Liver (tissue), 9 donors: ENCODE measurements around the gene TK1. TPM values are rescaled to one million over a fixed set of nuclear protein-coding genes. Genes with fewer than 3 reads are reported as not detected.

ENCODE experiments used
- DNase-seq: peaks from one replicate; pipeline ENCODE4 v3.0.0-alpha.2; 2017; ENCODE audit warnings: low spot score
- H3K27ac ChIP-seq, 2 donors: one replicate each; pipeline ENCODE4 v1.7.0; 2013; ENCODE audit warnings: inconsistent platforms in 2 of 2, low read length in 2 of 2, control low read depth in 1 of 2, low read depth in 1 of 2, mild to moderate bottlenecking in 1 of 2
- H3K27me3 ChIP-seq, 4 donors: one replicate each; pipeline versions ENCODE4 v1.6.1 to v1.7.0; 2013; ENCODE audit warnings: low read length in 3 of 4, inconsistent platforms in 1 of 4, mild to moderate bottlenecking in 1 of 4, moderate library complexity in 1 of 4; ENCODE audit not compliant: control insufficient read depth in 4 of 4, insufficient read depth in 4 of 4
- H3K36me3 ChIP-seq, 4 donors: one replicate each; pipeline versions ENCODE4 v1.6.1 to v1.7.0; 2013; ENCODE audit warnings: low read length in 3 of 4, mild to moderate bottlenecking in 3 of 4, low read depth in 1 of 4, moderate library complexity in 1 of 4; ENCODE audit not compliant: control insufficient read depth in 4 of 4, insufficient read depth in 3 of 4
- H3K4me1 ChIP-seq, 4 donors: one replicate each; pipeline versions ENCODE4 v1.6.1 to v1.7.0; 2013; ENCODE audit warnings: low read length in 3 of 4, mild to moderate bottlenecking in 3 of 4, moderate library complexity in 1 of 4; ENCODE audit not compliant: control insufficient read depth in 4 of 4, insufficient read depth in 4 of 4
- H3K4me3 ChIP-seq, 3 donors: one replicate each; pipeline versions ENCODE4 v1.6.1 to v1.7.0; 2013; ENCODE audit warnings: low read length in 3 of 3, control low read depth in 1 of 3, low read depth in 1 of 3, mild to moderate bottlenecking in 1 of 3
- H3K9ac ChIP-seq, 2 donors: one replicate each; pipeline ENCODE4 v1.7.0; 2013; ENCODE audit warnings: low read length in 2 of 2, mild to moderate bottlenecking in 2 of 2, moderate library complexity in 2 of 2, control low read depth in 1 of 2, low read depth in 1 of 2
- H3K9me3 ChIP-seq, 4 donors: one replicate each; pipeline versions ENCODE4 v1.6.1 to v1.7.0; 2013; ENCODE audit warnings: low read length in 3 of 4; ENCODE audit not compliant: control insufficient read depth in 4 of 4
- ATF3 ChIP-seq: IDR thresholded peaks from 2 replicates; pipeline ENCODE4 v1.6.1; 2016; ENCODE audit warnings: antibody characterized with exemption
- CTCF ChIP-seq: fragments of 150-350 bp; IDR thresholded peaks from 2 replicates; pipeline ENCODE4 v1.5.1; 2017; ENCODE audit warnings: improper control_type of control experiment, low read depth, low read length; ENCODE audit not compliant: missing input control
- EGR1 ChIP-seq, 2 donors: IDR thresholded peaks; 2 replicates each; pipeline ENCODE4 v1.6.1; 2016 to 2018; ENCODE audit warnings: antibody characterized with exemption in 2 of 2, low read depth in 2 of 2
- FOXA1 ChIP-seq: IDR thresholded peaks from 2 replicates; pipeline ENCODE4 v1.6.1; 2016; ENCODE audit warnings: antibody characterized with exemption
- FOXA2 ChIP-seq: IDR thresholded peaks from 2 replicates; pipeline ENCODE4 v1.6.1; 2016; ENCODE audit warnings: antibody characterized with exemption
- GABPA ChIP-seq, 2 donors: IDR thresholded peaks in 1 of 2; conservative IDR thresholded peaks in 1 of 2; 2 replicates each; pipeline ENCODE4 v1.6.1; 2016; ENCODE audit warnings: antibody characterized with exemption in 2 of 2, mild to moderate bottlenecking in 1 of 2, moderate library complexity in 1 of 2
- HNF4A ChIP-seq, 2 donors: conservative IDR thresholded peaks; 2 replicates each; pipeline ENCODE4 v1.6.1; 2016; ENCODE audit warnings: antibody characterized with exemption in 2 of 2, mild to moderate bottlenecking in 2 of 2
- HNF4G ChIP-seq: IDR thresholded peaks from 2 replicates; pipeline ENCODE4 v1.6.1; 2016; ENCODE audit warnings: antibody characterized with exemption
- JUND ChIP-seq, 2 donors: IDR thresholded peaks; 2 replicates each; pipeline ENCODE4 v1.6.1; 2016; ENCODE audit warnings: antibody characterized with exemption in 2 of 2
- NR2F2 ChIP-seq: IDR thresholded peaks from 2 replicates; pipeline ENCODE4 v1.6.1; 2016; ENCODE audit warnings: antibody characterized with exemption
- RAD21 ChIP-seq, 2 donors: IDR thresholded peaks; 2 replicates each; pipeline ENCODE4 v1.6.1; 2016; ENCODE audit warnings: antibody characterized with exemption in 2 of 2, mild to moderate bottlenecking in 2 of 2
- RXRA ChIP-seq, 2 donors: IDR thresholded peaks; 2 replicates each; pipeline ENCODE4 v1.6.1; 2017 to 2018; ENCODE audit warnings: antibody characterized with exemption in 2 of 2, mild to moderate bottlenecking in 1 of 2
- SP1 ChIP-seq: IDR thresholded peaks from 2 replicates; pipeline ENCODE4 v1.6.1; 2018; ENCODE audit warnings: antibody characterized with exemption, mild to moderate bottlenecking
- TAF1 ChIP-seq: conservative IDR thresholded peaks from 2 replicates; pipeline ENCODE4 v1.6.1; 2016; ENCODE audit warnings: antibody characterized with exemption, mild to moderate bottlenecking
- ZBTB33 ChIP-seq: IDR thresholded peaks from 2 replicates; pipeline ENCODE4 v1.6.1; 2016; ENCODE audit warnings: antibody characterized with exemption
- WGBS: extraction: QIAGEN DNeasy Blood & Tissue Kit; methylation state at CpG from one replicate; pipeline ENCODE4 v1.1.7; 2013; 5-methylcytosine and 5-hydroxymethylcytosine counted together
- polyA plus RNA-seq, 2 donors: library from polyadenylated mRNA; stranded (reverse) in 1 of 2; unstranded in 1 of 2; fragments of 200-250 nt in 1 of 2; fragments of >200 nt in 1 of 2; fragmentation: Nextera tagmentation in 1 of 2; extraction: Ambion mirVana in 1 of 2; gene quantifications; one replicate each; pipeline versions ENCODE4 v1.2.1 to v1.2.3, GENCODE V29; 2013 to 2015
- total RNA-seq, 2 donors: library from RNA; depleted of rRNA; stranded (reverse); fragments of >200 nt; gene quantifications; one replicate each; pipeline ENCODE4 v1.2.3, GENCODE V29; 2014
- TF ChIP-seq, protein P1 (sequence below): IDR thresholded peaks from 2 replicates; pipeline ENCODE4 v1.6.1; 2016; ENCODE audit warnings: antibody characterized with exemption, mild to moderate bottlenecking
- TF ChIP-seq, protein P2 (sequence below): IDR thresholded peaks from 2 replicates; pipeline ENCODE4 v1.6.1; 2016; ENCODE audit warnings: antibody characterized with exemption
- donor health status: healthy.
- donor health status: healthy.
- donor health status: healthy.
- donor health status: healthy.
- donor health status: healthy.

The TK1 gene
- total and polyA plus RNA-seq, 4 donors = 0.84 to 97.6 (median 10.1) TPM

GRCh38 chr17:78154903-78155811, 31.7 kb downstream of the TK1 start:
- no peaks in the 10 kb centered on the region for H3K9me3 ChIP-seq
- peaks cover 3 to 7% (median 6%) of the 10 kb centered on the region in 4 donors for H3K4me1 ChIP-seq
- no peaks in the 10 kb centered on the region for H3K36me3 ChIP-seq
- H3K27me3 ChIP-seq = no peaks in the 10 kb centered on the region
- H3K4me3 ChIP-seq = no peak overlapping the region
- DNase-seq = no peak
- no peak overlapping the region for H3K9ac ChIP-seq
- WGBS = 78% methylated on average over 11 of the region's 11 CpGs
- TF ChIP-seq GABPA (IDR thresholded peaks at IDR 0.05 in 1 of 2, conservative IDR thresholded peaks at IDR 0.05 in 1 of 2) (no peak), RAD21 (IDR thresholded peaks at IDR 0.05) (no peak), TAF1 (no peak), HNF4G (no peak), NR2F2 (no peak), SP1 (no peak), CTCF (no peak), ZBTB33 (no peak), RXRA (IDR thresholded peaks at IDR 0.05) (no peak), JUND (IDR thresholded peaks at IDR 0.05) (no peak), ATF3 (no peak), FOXA1 (no peak), HNF4A (conservative IDR thresholded peaks at IDR 0.05) (no peak), FOXA2 (no peak), EGR1 (IDR thresholded peaks at IDR 0.05; ENCODE audit: low read depth in 2 of 2) (no peak)
- TF ChIP-seq, protein P1, sequence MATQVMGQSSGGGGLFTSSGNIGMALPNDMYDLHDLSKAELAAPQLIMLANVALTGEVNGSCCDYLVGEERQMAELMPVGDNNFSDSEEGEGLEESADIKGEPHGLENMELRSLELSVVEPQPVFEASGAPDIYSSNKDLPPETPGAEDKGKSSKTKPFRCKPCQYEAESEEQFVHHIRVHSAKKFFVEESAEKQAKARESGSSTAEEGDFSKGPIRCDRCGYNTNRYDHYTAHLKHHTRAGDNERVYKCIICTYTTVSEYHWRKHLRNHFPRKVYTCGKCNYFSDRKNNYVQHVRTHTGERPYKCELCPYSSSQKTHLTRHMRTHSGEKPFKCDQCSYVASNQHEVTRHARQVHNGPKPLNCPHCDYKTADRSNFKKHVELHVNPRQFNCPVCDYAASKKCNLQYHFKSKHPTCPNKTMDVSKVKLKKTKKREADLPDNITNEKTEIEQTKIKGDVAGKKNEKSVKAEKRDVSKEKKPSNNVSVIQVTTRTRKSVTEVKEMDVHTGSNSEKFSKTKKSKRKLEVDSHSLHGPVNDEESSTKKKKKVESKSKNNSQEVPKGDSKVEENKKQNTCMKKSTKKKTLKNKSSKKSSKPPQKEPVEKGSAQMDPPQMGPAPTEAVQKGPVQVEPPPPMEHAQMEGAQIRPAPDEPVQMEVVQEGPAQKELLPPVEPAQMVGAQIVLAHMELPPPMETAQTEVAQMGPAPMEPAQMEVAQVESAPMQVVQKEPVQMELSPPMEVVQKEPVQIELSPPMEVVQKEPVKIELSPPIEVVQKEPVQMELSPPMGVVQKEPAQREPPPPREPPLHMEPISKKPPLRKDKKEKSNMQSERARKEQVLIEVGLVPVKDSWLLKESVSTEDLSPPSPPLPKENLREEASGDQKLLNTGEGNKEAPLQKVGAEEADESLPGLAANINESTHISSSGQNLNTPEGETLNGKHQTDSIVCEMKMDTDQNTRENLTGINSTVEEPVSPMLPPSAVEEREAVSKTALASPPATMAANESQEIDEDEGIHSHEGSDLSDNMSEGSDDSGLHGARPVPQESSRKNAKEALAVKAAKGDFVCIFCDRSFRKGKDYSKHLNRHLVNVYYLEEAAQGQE = no peak
- TF ChIP-seq, protein P2, sequence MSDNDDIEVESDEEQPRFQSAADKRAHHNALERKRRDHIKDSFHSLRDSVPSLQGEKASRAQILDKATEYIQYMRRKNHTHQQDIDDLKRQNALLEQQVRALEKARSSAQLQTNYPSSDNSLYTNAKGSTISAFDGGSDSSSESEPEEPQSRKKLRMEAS = no peak
- H3K27ac ChIP-seq = no peak overlapping the region
